CD4-positive, alpha-beta T cell treated with Interleukin-6 at 100 ng/mL for 8 hours (primary cell): ENCODE results near the gene ZNF92.
"Not testable (repeated sequence)": the region's sequence is repeated elsewhere in the genome, so short reads cannot be mapped to it uniquely, and the experiment has no call there.

Experiments used
- DNase-seq: peaks from one replicate; pipeline ENCODE4 v3.0.0-alpha.2; 2020; ENCODE audit warnings: mixed read lengths, low spot score

ZNF92 gene

GRCh38 chr7:65429642-65430343, 56.1 kb downstream of the ZNF92 start:
- DNase-seq: no peak

GRCh38 chr7:65430344-65431186, 56.9 kb downstream of the ZNF92 start:
- DNase-seq: no peak

GRCh38 chr7:65434307-65434706, 60.7 kb downstream of the ZNF92 start:
- no peak for DNase-seq

GRCh38 chr7:65436163-65436562, 62.5 kb downstream of the ZNF92 start:
- DNase-seq: no peak

GRCh38 chr7:65438598-65438997, 64.9 kb downstream of the ZNF92 start:
- no peak for DNase-seq

GRCh38 chr7:65441010-65441409, 67.4 kb downstream of the ZNF92 start:
- no peak for DNase-seq

- DNase-seq: no peak
These were observed 70.7 kb downstream of the ZNF92 start for GRCh38 chr7:65444205-65444842.

- no peak for DNase-seq
These were observed 71.5 kb downstream of the ZNF92 start for GRCh38 chr7:65444899-65445823.

- not testable (repeated sequence) for DNase-seq
These were observed 73.4 kb downstream of the ZNF92 start for GRCh38 chr7:65447041-65447440.

- DNase-seq: no peak
These were observed 75.3 kb downstream of the ZNF92 start for GRCh38 chr7:65448816-65449504.

GRCh38 chr7:65449505-65449852, 75.8 kb downstream of the ZNF92 start:
- DNase-seq: no peak
